HepG2 (cell line): ENCODE results near the gene FSTL1. TPM values are rescaled to one million over a fixed set of nuclear protein-coding genes. Genes with fewer than 3 reads are reported as not detected.

Experiments used
- AGO1 ChIP-seq: fragments of 200-400 bp; formaldehyde crosslinking; IDR thresholded peaks from 2 replicates; pipeline ENCODE4 v1.6.1; 2017; ENCODE audit warnings: mild to moderate bottlenecking, low read depth, low read length, moderate library complexity; ENCODE audit not compliant: poor library complexity, severe bottlenecking
- ATM ChIP-seq: fragments of 450-650 bp; IDR thresholded peaks from 2 replicates; pipeline ENCODE4 v1.7.1; 2017; ENCODE audit warnings: mild to moderate bottlenecking, borderline replicate concordance
- CC2D1A ChIP-seq: sonication (generic); formaldehyde crosslinking; IDR thresholded peaks from 2 replicates; pipeline ENCODE4 v1.8.1; 2023; ENCODE audit warnings: mild to moderate bottlenecking, missing genetic modification reagents
- CREBL2 ChIP-seq: sonication (generic); formaldehyde crosslinking; IDR thresholded peaks from 2 replicates; pipeline ENCODE4 v1.8.1; 2023; ENCODE audit warnings: missing genetic modification reagents, mild to moderate bottlenecking, borderline replicate concordance
- DNMT3B ChIP-seq: conservative IDR thresholded peaks from 2 replicates; pipeline ENCODE4 v1.6.1; 2016; ENCODE audit warnings: missing biosample characterization, control low read depth
- E2F2 ChIP-seq: sonication (generic); formaldehyde crosslinking; IDR thresholded peaks from 2 replicates; pipeline ENCODE4 v1.4.0; 2020; ENCODE audit warnings: missing genetic modification reagents, borderline replicate concordance
- KIAA2018 ChIP-seq: sonication (generic); formaldehyde crosslinking; IDR thresholded peaks from 2 replicates; pipeline ENCODE4 v1.5.0; 2020; ENCODE audit warnings: mild to moderate bottlenecking, missing genetic modification reagents, borderline replicate concordance
- MAZ ChIP-seq, 2 experiments: sonication (generic) in 1 of 2; formaldehyde crosslinking in 1 of 2; IDR thresholded peaks; 2 replicates each; pipeline versions ENCODE4 v1.5.0 to v1.6.1; 2012 to 2020; ENCODE audit warnings: low read depth in 2 of 2, mild to moderate bottlenecking in 2 of 2, borderline replicate concordance in 1 of 2, improper control_type of control experiment in 1 of 2, low read length in 1 of 2, missing genetic modification reagents in 1 of 2, moderate library complexity in 1 of 2
- MEIS1 ChIP-seq: sonication (generic); formaldehyde crosslinking; IDR thresholded peaks from 2 replicates; pipeline ENCODE4 v1.9.0; 2021; ENCODE audit warnings: mild to moderate bottlenecking, missing genetic modification reagents, moderate library complexity, borderline replicate concordance
- PAX8 ChIP-seq: sonication (generic); formaldehyde crosslinking; IDR thresholded peaks from 2 replicates; pipeline ENCODE4 v1.8.0; 2022; ENCODE audit warnings: mild to moderate bottlenecking, missing genetic modification reagents, borderline replicate concordance
- TCF12 ChIP-seq, 2 experiments: fragments of 450-650 bp in 1 of 2; sonication (generic) in 1 of 2; formaldehyde crosslinking in 1 of 2; IDR thresholded peaks; 2 replicates each; pipeline versions ENCODE4 v1.6.1 to v1.8.0; 2017 to 2022; ENCODE audit warnings: antibody characterized with exemption in 1 of 2, mild to moderate bottlenecking in 1 of 2, missing genetic modification reagents in 1 of 2, moderate library complexity in 1 of 2
- THAP8 ChIP-seq: sonication (generic); formaldehyde crosslinking; IDR thresholded peaks from 2 replicates; pipeline ENCODE4 v1.5.1; 2020; ENCODE audit warnings: missing genetic modification reagents, mild to moderate bottlenecking, borderline replicate concordance
- ZBTB7A ChIP-seq: sonication (generic); formaldehyde crosslinking; IDR thresholded peaks from 2 replicates; pipeline ENCODE4 v1.8.0; 2022; ENCODE audit warnings: mild to moderate bottlenecking, missing genetic modification reagents
- ZSCAN12 ChIP-seq: sonication (generic); formaldehyde crosslinking; IDR thresholded peaks from 2 replicates; pipeline ENCODE4 v1.9.0; 2021; ENCODE audit warnings: mild to moderate bottlenecking, missing genetic modification reagents
- polyA plus RNA-seq, 8 experiments: library from polyadenylated mRNA; depleted of rRNA in 3 of 8; stranded (reverse) in 7 of 8; unstranded in 1 of 8; fragments of >200 nt; fragmentation: Illumina TruSeq in 4 of 8; extraction: Trizol in 4 of 8; gene quantifications; 2 replicates each; pipeline versions ENCODE4 v1.2.1 to v1.2.3, GENCODE V29; 2011 to 2016; ENCODE audit warnings: low read depth in 4 of 8, missing spikeins in 1 of 8, mixed read lengths in 1 of 8; ENCODE audit not compliant: insufficient read depth in 1 of 8
- total RNA-seq, 5 experiments: library from RNA; depleted of rRNA; stranded (reverse); fragments of >200 nt; fragmentation: Illumina TruSeq; extraction: Trizol; gene quantifications; 2 replicates each; pipeline ENCODE4 v1.2.3, GENCODE V29; 2016; ENCODE audit warnings: low read depth in 1 of 5

The FSTL1 gene
- total and polyA plus RNA-seq, 2 of the 13 experiments (the other 11 are each of a cell fraction or from before 2014, with no cell fraction given) = 0.07 to 0.29 TPM

GRCh38 chr3:120348991-120349854 lies 101.6 kb downstream of the FSTL1 start, which contains the start of gene LRRC58 (continued):
- TF ChIP-seq KIAA2018 (CRISPR knock-in tag) (no peak), ATM (no peak), ZSCAN12 (CRISPR knock-in tag) (no peak; the same call in 1 of the 2 replicates), E2F2 (CRISPR knock-in tag) (peak; percentile 80; the same call in 1 of the 2 replicates), MEIS1 (CRISPR knock-in tag) (no peak), PAX8 (peak; percentile 64; the same call in 1 of the 2 replicates), CREBL2 (CRISPR knock-in tag) (0 out of 2 replicates have a peak, but pooled peaks have one; percentile 81), THAP8 (CRISPR knock-in tag) (0 out of 2 replicates have a peak, but pooled peaks have one; percentile 32), AGO1 (no peak), MAZ (IDR thresholded peaks at IDR 0.05; ENCODE audit: borderline replicate concordance, low read depth, low read length) (no peak; the same call in 1 of the 2 replicates), MAZ (CRISPR knock-in tag; IDR thresholded peaks at IDR 0.05; ENCODE audit: low read depth) (peak; percentile 87), CC2D1A (no peak), TCF12 (IDR thresholded peaks at IDR 0.05) (no peak), TCF12 (CRISPR knock-in tag; IDR thresholded peaks at IDR 0.05) (no peak; the same call in 1 of the 2 replicates), ZBTB7A (0 out of 2 replicates have a peak, but pooled peaks have one; percentile 27), DNMT3B (no peak)
